ENCODE measurements around the gene GPR89B.
"Not testable (repeated sequence)": the region's sequence is repeated elsewhere in the genome, so short reads cannot be mapped to it uniquely, and the experiment has no call there.

GPR89B gene

GRCh38 chr1:148032690-148033089 lies 104.5 kb downstream of the GPR89B start:
- DNase-seq (ENCODE audit: low read depth), result not testable (repeated sequence)

GRCh38 chr1:148033147-148033546 lies 104.9 kb downstream of the GPR89B start:
- not testable (repeated sequence) for DNase-seq (ENCODE audit: low read depth)

- DNase-seq (ENCODE audit: low read depth), result not testable (repeated sequence)
Measured at GRCh38 chr1:148037850-148038461, 109.7 kb downstream of the GPR89B start.

- peak; percentile 47 for DNase-seq (ENCODE audit: low read depth)
Measured at GRCh38 chr1:148038462-148039333, 110.5 kb downstream of the GPR89B start.
